ENCODE results near the gene CCDC102A. TPM values are rescaled to one million over a fixed set of nuclear protein-coding genes. Genes with fewer than 3 reads are reported as not detected.
A peak's percentile ranks its signal among the peaks of the same experiment; 100 is the strongest.

CCDC102A gene
- total and polyA plus RNA-seq, 2 of the 13 experiments (the other 11 are each of a cell fraction or from before 2014, with no cell fraction given), result 2.1 to 2.8 TPM

- peak overlapping the region; percentile 33; the same call in 1 of the 2 replicates for H3K9ac ChIP-seq (ENCODE audit: insufficient read depth, low read depth, low read length)
- ChIA-PET CTCF (ENCODE audit: low intra/inter-chr PET ratio, low total read pairs) (no interaction called here), POLR2A (interaction anchor here (0.7 to 5.6 kb wide), 16 partner anchors 10 to 542 kb away, joined by 3 to 147 read pairs (median 4); partner anchors contain the start of genes CIAPIN1, COQ9, CX3CL1 and POLR2C)
- peak overlapping the region; percentile 69 for H3K27ac ChIP-seq (ENCODE audit: extremely low read length, insufficient read depth, low read length)
- in situ Hi-C loops (cut with HindIII; ENCODE audit: extremely low pct_ligation_motif_present, low pct_unique_long_range_greater_than_20kb), result no loop called here
- no peaks in the 10 kb centered on the region for H3K9me3 ChIP-seq (ENCODE audit: low read length)
- no peaks in the 10 kb centered on the region; a peak in 1 of 5 replicates for H3K36me3 ChIP-seq (replicated peaks in 1 of 2; ENCODE audit: control insufficient read depth in 1 of 2, insufficient read depth in 2 of 2, low read length in 2 of 2)
- DNase-seq (ENCODE audit: low spot score) (peak; percentile 91), FAIRE-seq (peak; percentile 99), ATAC-seq (peak; percentile 70)
- peak overlapping the region in 1 of 3 experiments; percentile 49; a peak in 1 of 6 replicates for H3K4me3 ChIP-seq (replicated peaks in 1 of 3; ENCODE audit: insufficient read depth in 1 of 3, low read depth in 2 of 3, low read length in 3 of 3)
- peaks cover 0 to 6% of the 10 kb centered on the region in 2 experiments; a peak in 1 of 5 replicates for H3K27me3 ChIP-seq (ENCODE audit: control insufficient read depth in 1 of 2, insufficient read depth in 2 of 2, low read length in 2 of 2)
- no peaks in the 10 kb centered on the region for H4K20me1 ChIP-seq (ENCODE audit: insufficient read depth, low read length)
- peaks cover 36% of the 10 kb centered on the region for H3K79me2 ChIP-seq (ENCODE audit: insufficient read depth, low read length)
- WGBS (ENCODE audit: low lambda C conversion rate), result 4% methylated on average over 12 of the region's 14 CpGs
- intact Hi-C loops (cut with micrococcal nuclease; ENCODE audit: unreplicated experiment), result no loop called here
- peaks cover 92% of the 10 kb centered on the region for H3K4me1 ChIP-seq (ENCODE audit: insufficient read depth, low read length)
- BruUV-seq (replicated peaks), result no TSS peak
- peak overlapping the region; percentile 94 for H3K4me2 ChIP-seq (ENCODE audit: low read depth, low read length)
- no peak overlapping the region for H2AFZ ChIP-seq (ENCODE audit: low read length)
- TF ChIP-seq ELF3 (CRISPR knock-in tag; IDR thresholded peaks at IDR 0.05), result peak; percentile 40; the same call in 1 of the 2 replicates
- TF ChIP-seq ZNF652 (CRISPR knock-in tag; IDR thresholded peaks at IDR 0.05; ENCODE audit: borderline replicate concordance, low read depth), result peak; percentile 36; the same call in 1 of the 2 replicates
- TF ChIP-seq JUN (CRISPR knock-in tag; IDR thresholded peaks at IDR 0.05), result peak; percentile 92
- 0 out of 2 replicates have a peak, but pooled peaks have one; percentile 17 for TF ChIP-seq SRF (IDR thresholded peaks at IDR 0.05; ENCODE audit: low read depth, low read length)
- TF ChIP-seq ZNF879 (CRISPR knock-in tag; IDR thresholded peaks at IDR 0.05), result no peak
- no peak for TF ChIP-seq SUZ12 (IDR thresholded peaks at IDR 0.05; ENCODE audit: low read depth, low read length)
- TF ChIP-seq ZNF20 (CRISPR knock-in tag; IDR thresholded peaks at IDR 0.05), result no peak
- peak; percentile 76; the same call in 1 of the 2 replicates for TF ChIP-seq KDM3A (CRISPR knock-in tag; IDR thresholded peaks at IDR 0.05; ENCODE audit: low read depth)
- no peak for TF ChIP-seq PBX3 (CRISPR knock-in tag; IDR thresholded peaks at IDR 0.05; ENCODE audit: borderline replicate concordance)
- 0 out of 2 replicates have a peak, but pooled peaks have one; percentile 84 for TF ChIP-seq ZSCAN29 (CRISPR knock-in tag; conservative IDR thresholded peaks at IDR 0.05)
- peak; percentile 20; the same call in 1 of the 2 replicates for TF ChIP-seq ZNF281 (CRISPR knock-in tag; IDR thresholded peaks at IDR 0.05; ENCODE audit: borderline replicate concordance)
- peak; percentile 88 for TF ChIP-seq ZNF605 (CRISPR knock-in tag; IDR thresholded peaks at IDR 0.05)
- TF ChIP-seq NFKBIZ (CRISPR knock-in tag; IDR thresholded peaks at IDR 0.05), result peak; percentile 18; the same call in 1 of the 2 replicates
- TF ChIP-seq KMT2A (CRISPR knock-in tag; IDR thresholded peaks at IDR 0.05), result 0 out of 2 replicates have a peak, but pooled peaks have one; percentile 36
- peak; percentile 34; the same call in 1 of the 2 replicates for TF ChIP-seq ZNF335 (CRISPR knock-in tag; IDR thresholded peaks at IDR 0.05)
- 0 out of 2 replicates have a peak, but pooled peaks have one; percentile 79 for TF ChIP-seq ZBTB34 (CRISPR knock-in tag; IDR thresholded peaks at IDR 0.05)
- 0 out of 2 replicates have a peak, but pooled peaks have one; percentile 76 for TF ChIP-seq ZIK1 (CRISPR knock-in tag; IDR thresholded peaks at IDR 0.05; ENCODE audit: borderline replicate concordance, low read depth)
- peak; percentile 91 for TF ChIP-seq REPIN1 (CRISPR knock-in tag; IDR thresholded peaks at IDR 0.05; ENCODE audit: borderline replicate concordance, low read depth)
Measured at GRCh38 chr16:57482845-57483545, 53.4 kb downstream of the CCDC102A start.

Measured in HepG2 (cell line).